NCI-H774 (cell line): Measurements from ENCODE around the gene MRPL42.
"Not testable (repeated sequence)": the region's sequence is repeated elsewhere in the genome, so short reads cannot be mapped to it uniquely, and the experiment has no call there.

Experiments used
- DNase-seq: peaks from one replicate; lab custom pipeline; 2025; lab: John Stamatoyannopoulos, UW

The MRPL42 gene

GRCh38 chr12:93447555-93448290 lies 19.6 kb upstream of the MRPL42 start:
- DNase-seq, result no peak

- no peak for DNase-seq
These were observed 18.5 kb upstream of the MRPL42 start for GRCh38 chr12:93448796-93449195.

GRCh38 chr12:93449277-93449676 lies 18.0 kb upstream of the MRPL42 start:
- DNase-seq, result no peak

- DNase-seq, result no peak
These were observed 15.7 kb upstream of the MRPL42 start for GRCh38 chr12:93451423-93452158.

GRCh38 chr12:93453633-93454032 lies 13.7 kb upstream of the MRPL42 start:
- DNase-seq, result no peak

- DNase-seq, result no peak
These were observed 11.2 kb upstream of the MRPL42 start for GRCh38 chr12:93456077-93456476.

GRCh38 chr12:93459097-93459496 lies 8.2 kb upstream of the MRPL42 start:
- no peak for DNase-seq

GRCh38 chr12:93460003-93460402 lies 7.3 kb upstream of the MRPL42 start:
- no peak for DNase-seq

GRCh38 chr12:93460902-93461301 lies 6.4 kb upstream of the MRPL42 start:
- DNase-seq, result no peak

- no peak for DNase-seq
These were observed 5.8 kb upstream of the MRPL42 start for GRCh38 chr12:93461503-93461902.

- DNase-seq, result no peak
These were observed 1.5 kb upstream of the MRPL42 start for GRCh38 chr12:93465841-93466240.

- DNase-seq, result no peak
These were observed 526 bp upstream of the MRPL42 start for GRCh38 chr12:93466625-93467350.

GRCh38 chr12:93468008-93468371 lies 676 bp downstream of the MRPL42 start:
- no peak for DNase-seq

GRCh38 chr12:93469386-93469785 lies 2.1 kb downstream of the MRPL42 start:
- no peak for DNase-seq

GRCh38 chr12:93476555-93476954 lies 9.2 kb downstream of the MRPL42 start:
- no peak for DNase-seq

- no peak for DNase-seq
These were observed 15.4 kb downstream of the MRPL42 start for GRCh38 chr12:93482721-93483120.

- no peak for DNase-seq
These were observed 16.0 kb downstream of the MRPL42 start for GRCh38 chr12:93483151-93483807.

- no peak for DNase-seq
These were observed 17.1 kb downstream of the MRPL42 start for GRCh38 chr12:93484315-93484981.

GRCh38 chr12:93492808-93493207 lies 25.5 kb downstream of the MRPL42 start:
- not testable (repeated sequence) for DNase-seq

- no peak for DNase-seq
These were observed 26.8 kb downstream of the MRPL42 start for GRCh38 chr12:93494096-93494495.

GRCh38 chr12:93497456-93497855 lies 30.1 kb downstream of the MRPL42 start:
- no peak for DNase-seq

GRCh38 chr12:93498813-93499212 lies 31.5 kb downstream of the MRPL42 start:
- DNase-seq, result not testable (repeated sequence)
